HCT116 (cell line): Measurements from ENCODE around the gene URI1. TPM values are rescaled to one million over a fixed set of nuclear protein-coding genes. Genes with fewer than 3 reads are reported as not detected.

ENCODE experiments used
- ATAC-seq: fragments of 200-7000 bp; cut with Tn5 transposase; 2 replicates; pipeline ENCODE4 v1.9.1; 2020; ENCODE audit warnings: mild to moderate bottlenecking, moderate library complexity
- BruUV-seq: library from RNA; stranded (reverse); fragments of 400-500 nt; replicated peaks from 2 replicates; lab custom pipeline; 2021; lab: Mats Ljungman, UMichigan
- CTCF ChIA-PET: fragments of 300-600 bp; sonication (Branson Sonifier 250); formaldehyde crosslinking; loops from one replicate; lab custom pipeline; 2021; ENCODE audit warnings: antibody characterized with exemption; lab: Charles Lee
- POLR2A ChIA-PET: fragments of 300-600, 350-600 bp; sonication (Branson Sonifier 250); formaldehyde crosslinking; loops from one replicate; lab custom pipeline; 2021; ENCODE audit warnings: antibody characterized with exemption; lab: Charles Lee
- RAD21 ChIA-PET, 2 experiments: fragments of 300-600 bp; sonication (Branson Sonifier 250); formaldehyde crosslinking; loops; one replicate each; lab custom pipeline; 2023; ENCODE audit warnings: low total read pairs in 2 of 2; ENCODE audit not compliant: uncharacterized antibody in 2 of 2, unreplicated experiment in 2 of 2, low non-redundant PET in 1 of 2; lab: Charles Lee
- DNase-seq: peaks from one replicate; pipeline ENCODE4 v3.0.0-alpha.2; 2010; ENCODE audit warnings: low read depth, low spot score
- H2AFZ ChIP-seq: fragments of 200-600 bp; shearing (Covaris generic), sonication (generic); 2 replicates; pipeline ENCODE4 v1.6.1; 2017; ENCODE audit warnings: low read depth, mixed run types, mixed read lengths, antibody characterized with exemption, low read length; ENCODE audit not compliant: poor library complexity, severe bottlenecking
- H3K27ac ChIP-seq: 2 replicates; pipeline ENCODE4 v1.5.1; 2012; ENCODE audit warnings: low read depth, low read length
- H3K27me3 ChIP-seq: fragments of 200-600 bp; sonication (generic); 2 replicates; pipeline ENCODE4 v1.6.1; 2016; ENCODE audit warnings: mixed run types, low read length, mixed read lengths; ENCODE audit not compliant: insufficient read depth
- H3K36me3 ChIP-seq, 2 experiments: fragments of 200-500 bp in 1 of 2; fragments of 200-600 bp in 1 of 2; sonication (Bioruptor generic) in 1 of 2; sonication (generic) in 1 of 2; 2 replicates each; pipeline versions ENCODE4 v1.5.1 to v1.6.1; 2014 to 2016; ENCODE audit warnings: low read length in 2 of 2, inconsistent platforms in 1 of 2, mixed read lengths in 1 of 2, mixed run types in 1 of 2; ENCODE audit not compliant: insufficient read depth in 2 of 2, control insufficient read depth in 1 of 2
- H3K4me1 ChIP-seq, 2 experiments: fragments of 200-600 bp in 1 of 2; sonication (generic) in 1 of 2; 2 replicates each; pipeline versions ENCODE4 v1.5.1 to v1.6.1; 2012 to 2017; ENCODE audit warnings: low read length in 2 of 2, inconsistent platforms in 1 of 2, mild to moderate bottlenecking in 1 of 2, mixed read lengths in 1 of 2, mixed run types in 1 of 2, moderate library complexity in 1 of 2; ENCODE audit not compliant: insufficient read depth in 2 of 2, control insufficient read depth in 1 of 2
- H3K4me2 ChIP-seq: fragments of 200-600 bp; sonication (generic); 2 replicates; pipeline ENCODE4 v1.6.1; 2017; ENCODE audit warnings: mixed run types, low read length, mixed read lengths
- H3K4me3 ChIP-seq, 2 experiments: fragments of 200-600 bp in 1 of 2; sonication (generic) in 1 of 2; replicated peaks in 1 of 2; 2 replicates each; pipeline ENCODE4 v1.5.1; 2011 to 2016; ENCODE audit warnings: low read length in 2 of 2, control low read depth in 1 of 2, low read depth in 1 of 2, mild to moderate bottlenecking in 1 of 2, mixed read lengths in 1 of 2, mixed run types in 1 of 2
- H3K79me2 ChIP-seq: fragments of 200-600 bp; sonication (generic); 2 replicates; pipeline ENCODE4 v1.6.1; 2017; ENCODE audit warnings: mild to moderate bottlenecking, mixed run types, low read length, moderate library complexity, mixed read lengths; ENCODE audit not compliant: insufficient read depth
- H3K9ac ChIP-seq: fragments of 200-600 bp; sonication (generic); 2 replicates; pipeline ENCODE4 v1.6.1; 2016; ENCODE audit warnings: low read length, mixed read lengths
- H3K9me2 ChIP-seq: fragments of 200-600 bp; sonication (generic), shearing (Covaris generic); 2 replicates; pipeline ENCODE4 v1.6.1; 2017; ENCODE audit warnings: mixed run types, mild to moderate bottlenecking, moderate library complexity; ENCODE audit not compliant: insufficient read depth
- H3K9me3 ChIP-seq, 2 experiments: fragments of 200-500 bp in 1 of 2; fragments of 200-600 bp in 1 of 2; sonication (Bioruptor generic) in 1 of 2; sonication (generic) in 1 of 2; 2 replicates each; pipeline ENCODE4 v1.6.1; 2014 to 2017; ENCODE audit warnings: low read length in 2 of 2, mixed read lengths in 2 of 2, inconsistent platforms in 1 of 2, low read depth in 1 of 2, mild to moderate bottlenecking in 1 of 2, mixed run types in 1 of 2, moderate library complexity in 1 of 2; ENCODE audit not compliant: control insufficient read depth in 1 of 2, insufficient read depth in 1 of 2
- H4K20me1 ChIP-seq: fragments of 200-600 bp; sonication (generic), shearing (Covaris generic); 2 replicates; pipeline ENCODE4 v1.6.1; 2017; ENCODE audit warnings: mixed run types, mild to moderate bottlenecking, moderate library complexity; ENCODE audit not compliant: insufficient read depth
- CBX3 ChIP-seq: IDR thresholded peaks from 2 replicates; pipeline ENCODE4 v1.6.1; 2012; ENCODE audit warnings: low read depth
- CEBPB ChIP-seq: IDR thresholded peaks from 2 replicates; pipeline ENCODE4 v1.6.1; 2012; ENCODE audit warnings: low read depth
- EGR1 ChIP-seq: IDR thresholded peaks from 2 replicates; pipeline ENCODE4 v1.6.1; 2012; ENCODE audit warnings: low read depth
- ELF1 ChIP-seq: IDR thresholded peaks from 2 replicates; pipeline ENCODE4 v1.6.1; 2012; ENCODE audit warnings: low read depth, borderline replicate concordance
- EZH2 ChIP-seq: fragments of 200-600 bp; sonication (generic); IDR thresholded peaks from 2 replicates; pipeline ENCODE4 v1.6.1; 2017; ENCODE audit warnings: antibody characterized with exemption, mixed run types
- EZH2phosphoT487 ChIP-seq: fragments of 200-600 bp; IDR thresholded peaks from 2 replicates; pipeline ENCODE4 v1.6.1; 2018; ENCODE audit warnings: antibody characterized with exemption, borderline replicate concordance
- FOSL1 ChIP-seq: IDR thresholded peaks from 2 replicates; pipeline ENCODE4 v1.6.1; 2012; ENCODE audit warnings: low read depth
- JUND ChIP-seq: IDR thresholded peaks from 2 replicates; pipeline ENCODE4 v1.6.1; 2012
- POLR2AphosphoS5 ChIP-seq: IDR thresholded peaks from 2 replicates; pipeline ENCODE4 v1.6.1; 2011; ENCODE audit warnings: mild to moderate bottlenecking, low read depth, low read length, moderate library complexity
- SIN3A ChIP-seq: IDR thresholded peaks from 2 replicates; pipeline ENCODE4 v1.6.1; 2012; ENCODE audit warnings: low read depth
- SP1 ChIP-seq: IDR thresholded peaks from 2 replicates; pipeline ENCODE4 v1.6.1; 2012; ENCODE audit warnings: low read depth
- SRF ChIP-seq: IDR thresholded peaks from 2 replicates; pipeline ENCODE4 v1.6.1; 2012; ENCODE audit warnings: low read depth
- YY1 ChIP-seq: IDR thresholded peaks from 2 replicates; pipeline ENCODE4 v1.6.1; 2011; ENCODE audit warnings: low read length, low read depth, moderate library complexity, mild to moderate bottlenecking; ENCODE audit not compliant: insufficient replicate concordance; ENCODE audit errors: extremely low read depth
- ZFX ChIP-seq: fragments of 450-650 bp; IDR thresholded peaks from 2 replicates; pipeline ENCODE4 v1.6.1; 2017
- ZNF274 ChIP-seq: fragments of 200-500 bp; sonication (Bioruptor generic); IDR thresholded peaks from 2 replicates; pipeline ENCODE4 v1.6.1; 2014; ENCODE audit warnings: mild to moderate bottlenecking, low read depth, low read length, inconsistent platforms
- intact Hi-C: fragments of 100-400 bp; cut with micrococcal nuclease; formaldehyde crosslinking; loops from 2 replicates; pipeline ENCODE4 v1.10.0; 2022
- total RNA-seq: library from RNA; stranded (reverse); gene quantifications from one replicate; pipeline ENCODE4 v1.2.1, GENCODE V29; 2021; ENCODE audit not compliant: unreplicated experiment
- TF ChIP-seq, protein P1 (sequence below): IDR thresholded peaks from 2 replicates; pipeline ENCODE4 v1.6.1; 2012
- TF ChIP-seq, protein P2 (sequence below): IDR thresholded peaks from 2 replicates; pipeline ENCODE4 v1.6.1; 2012; ENCODE audit warnings: low read depth
- TF ChIP-seq, protein P3 (sequence below), 3 experiments: fragments of 200-600 bp in 1 of 3; sonication (generic) in 1 of 3; IDR thresholded peaks in 2 of 3; conservative IDR thresholded peaks in 1 of 3; 2 replicates each; pipeline ENCODE4 v1.5.1; 2012 to 2017; ENCODE audit warnings: low read depth in 2 of 3, low read length in 2 of 3, antibody characterized with exemption in 1 of 3, borderline replicate concordance in 1 of 3, control low read depth in 1 of 3, mild to moderate bottlenecking in 1 of 3, mixed read lengths in 1 of 3, mixed run types in 1 of 3, moderate library complexity in 1 of 3; ENCODE audit not compliant: insufficient read depth in 1 of 3
- TF ChIP-seq, protein P4 (sequence below): IDR thresholded peaks from 2 replicates; pipeline ENCODE4 v1.6.1; 2011; ENCODE audit warnings: mild to moderate bottlenecking, low read length, moderate library complexity; ENCODE audit not compliant: insufficient replicate concordance; ENCODE audit errors: extremely low read depth

URI1 gene
- total RNA-seq, 1 experiment from 2014 or later, result 51.4 TPM

DNA sequence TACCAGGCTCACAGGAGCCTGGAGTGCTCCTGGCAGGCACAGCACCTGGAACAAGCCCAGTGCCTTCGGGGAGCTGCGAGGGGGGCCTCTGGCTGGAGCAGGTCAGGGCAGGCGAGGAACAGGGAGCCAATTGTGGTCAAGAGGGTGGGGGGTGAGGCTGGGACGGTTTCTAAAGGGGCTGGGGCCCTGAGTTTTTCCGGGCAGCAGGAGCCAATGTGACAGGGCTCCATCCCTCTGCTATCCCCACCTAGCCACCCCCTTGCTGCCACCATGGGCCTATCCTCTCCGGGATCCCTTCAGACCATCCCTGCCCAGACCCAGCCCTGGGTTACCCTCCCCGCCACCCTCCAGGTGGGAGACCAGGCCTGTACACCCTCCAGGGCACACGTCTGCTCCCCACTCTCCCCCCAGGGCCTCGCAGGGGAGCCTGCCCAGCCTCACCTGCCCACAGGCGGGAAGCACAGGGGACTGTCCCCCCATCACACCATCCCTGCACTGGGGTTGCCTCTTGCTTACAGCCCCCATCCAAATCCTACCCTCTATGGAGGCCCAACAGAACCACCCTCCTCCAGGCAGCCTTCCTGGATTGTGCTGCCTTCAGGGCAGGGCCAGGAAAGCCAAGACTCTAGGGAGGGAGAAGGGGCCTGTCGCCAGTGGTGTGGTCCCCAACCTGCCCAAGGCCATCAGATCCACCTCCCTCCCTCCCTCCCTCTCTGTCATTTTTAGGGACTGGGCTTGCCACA lies 121.0 kb downstream of the URI1 start:
- no peak overlapping the region for H2AFZ ChIP-seq
- ATAC-seq, result no peak
- no peaks in the 10 kb centered on the region for H3K4me1 ChIP-seq
- ChIA-PET RAD21 (no interaction called here), CTCF (no interaction called here), POLR2A (no interaction called here)
- TF ChIP-seq JUND, result no peak
- no peak for TF ChIP-seq POLR2AphosphoS5
- TF ChIP-seq, protein P1, sequence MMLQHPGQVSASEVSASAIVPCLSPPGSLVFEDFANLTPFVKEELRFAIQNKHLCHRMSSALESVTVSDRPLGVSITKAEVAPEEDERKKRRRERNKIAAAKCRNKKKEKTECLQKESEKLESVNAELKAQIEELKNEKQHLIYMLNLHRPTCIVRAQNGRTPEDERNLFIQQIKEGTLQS, result no peak
- no peak for TF ChIP-seq EZH2
- TF ChIP-seq SP1, result no peak
- no peak for TF ChIP-seq FOSL1
- no peak for TF ChIP-seq CEBPB
- no peak for TF ChIP-seq ELF1
- TF ChIP-seq, protein P2, sequence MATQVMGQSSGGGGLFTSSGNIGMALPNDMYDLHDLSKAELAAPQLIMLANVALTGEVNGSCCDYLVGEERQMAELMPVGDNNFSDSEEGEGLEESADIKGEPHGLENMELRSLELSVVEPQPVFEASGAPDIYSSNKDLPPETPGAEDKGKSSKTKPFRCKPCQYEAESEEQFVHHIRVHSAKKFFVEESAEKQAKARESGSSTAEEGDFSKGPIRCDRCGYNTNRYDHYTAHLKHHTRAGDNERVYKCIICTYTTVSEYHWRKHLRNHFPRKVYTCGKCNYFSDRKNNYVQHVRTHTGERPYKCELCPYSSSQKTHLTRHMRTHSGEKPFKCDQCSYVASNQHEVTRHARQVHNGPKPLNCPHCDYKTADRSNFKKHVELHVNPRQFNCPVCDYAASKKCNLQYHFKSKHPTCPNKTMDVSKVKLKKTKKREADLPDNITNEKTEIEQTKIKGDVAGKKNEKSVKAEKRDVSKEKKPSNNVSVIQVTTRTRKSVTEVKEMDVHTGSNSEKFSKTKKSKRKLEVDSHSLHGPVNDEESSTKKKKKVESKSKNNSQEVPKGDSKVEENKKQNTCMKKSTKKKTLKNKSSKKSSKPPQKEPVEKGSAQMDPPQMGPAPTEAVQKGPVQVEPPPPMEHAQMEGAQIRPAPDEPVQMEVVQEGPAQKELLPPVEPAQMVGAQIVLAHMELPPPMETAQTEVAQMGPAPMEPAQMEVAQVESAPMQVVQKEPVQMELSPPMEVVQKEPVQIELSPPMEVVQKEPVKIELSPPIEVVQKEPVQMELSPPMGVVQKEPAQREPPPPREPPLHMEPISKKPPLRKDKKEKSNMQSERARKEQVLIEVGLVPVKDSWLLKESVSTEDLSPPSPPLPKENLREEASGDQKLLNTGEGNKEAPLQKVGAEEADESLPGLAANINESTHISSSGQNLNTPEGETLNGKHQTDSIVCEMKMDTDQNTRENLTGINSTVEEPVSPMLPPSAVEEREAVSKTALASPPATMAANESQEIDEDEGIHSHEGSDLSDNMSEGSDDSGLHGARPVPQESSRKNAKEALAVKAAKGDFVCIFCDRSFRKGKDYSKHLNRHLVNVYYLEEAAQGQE, result no peak
- TF ChIP-seq, protein P3, sequence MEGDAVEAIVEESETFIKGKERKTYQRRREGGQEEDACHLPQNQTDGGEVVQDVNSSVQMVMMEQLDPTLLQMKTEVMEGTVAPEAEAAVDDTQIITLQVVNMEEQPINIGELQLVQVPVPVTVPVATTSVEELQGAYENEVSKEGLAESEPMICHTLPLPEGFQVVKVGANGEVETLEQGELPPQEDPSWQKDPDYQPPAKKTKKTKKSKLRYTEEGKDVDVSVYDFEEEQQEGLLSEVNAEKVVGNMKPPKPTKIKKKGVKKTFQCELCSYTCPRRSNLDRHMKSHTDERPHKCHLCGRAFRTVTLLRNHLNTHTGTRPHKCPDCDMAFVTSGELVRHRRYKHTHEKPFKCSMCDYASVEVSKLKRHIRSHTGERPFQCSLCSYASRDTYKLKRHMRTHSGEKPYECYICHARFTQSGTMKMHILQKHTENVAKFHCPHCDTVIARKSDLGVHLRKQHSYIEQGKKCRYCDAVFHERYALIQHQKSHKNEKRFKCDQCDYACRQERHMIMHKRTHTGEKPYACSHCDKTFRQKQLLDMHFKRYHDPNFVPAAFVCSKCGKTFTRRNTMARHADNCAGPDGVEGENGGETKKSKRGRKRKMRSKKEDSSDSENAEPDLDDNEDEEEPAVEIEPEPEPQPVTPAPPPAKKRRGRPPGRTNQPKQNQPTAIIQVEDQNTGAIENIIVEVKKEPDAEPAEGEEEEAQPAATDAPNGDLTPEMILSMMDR (IDR thresholded peaks at IDR 0.05 in 2 of 3, conservative IDR thresholded peaks at IDR 0.05 in 1 of 3; ENCODE audit: borderline replicate concordance in 1 of 3, insufficient read depth in 1 of 3, low read depth in 2 of 3, low read length in 2 of 3), result no peak
- no peak for TF ChIP-seq YY1
- no peak for TF ChIP-seq EGR1
- no peak for TF ChIP-seq ZFX
- TF ChIP-seq, protein P4, sequence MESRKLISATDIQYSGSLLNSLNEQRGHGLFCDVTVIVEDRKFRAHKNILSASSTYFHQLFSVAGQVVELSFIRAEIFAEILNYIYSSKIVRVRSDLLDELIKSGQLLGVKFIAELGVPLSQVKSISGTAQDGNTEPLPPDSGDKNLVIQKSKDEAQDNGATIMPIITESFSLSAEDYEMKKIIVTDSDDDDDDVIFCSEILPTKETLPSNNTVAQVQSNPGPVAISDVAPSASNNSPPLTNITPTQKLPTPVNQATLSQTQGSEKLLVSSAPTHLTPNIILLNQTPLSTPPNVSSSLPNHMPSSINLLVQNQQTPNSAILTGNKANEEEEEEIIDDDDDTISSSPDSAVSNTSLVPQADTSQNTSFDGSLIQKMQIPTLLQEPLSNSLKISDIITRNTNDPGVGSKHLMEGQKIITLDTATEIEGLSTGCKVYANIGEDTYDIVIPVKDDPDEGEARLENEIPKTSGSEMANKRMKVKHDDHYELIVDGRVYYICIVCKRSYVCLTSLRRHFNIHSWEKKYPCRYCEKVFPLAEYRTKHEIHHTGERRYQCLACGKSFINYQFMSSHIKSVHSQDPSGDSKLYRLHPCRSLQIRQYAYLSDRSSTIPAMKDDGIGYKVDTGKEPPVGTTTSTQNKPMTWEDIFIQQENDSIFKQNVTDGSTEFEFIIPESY, result no peak
- TF ChIP-seq CBX3, result no peak
- no peak for TF ChIP-seq SIN3A
- no peak for TF ChIP-seq SRF
- no peak for TF ChIP-seq EZH2phosphoT487
- no peak for TF ChIP-seq ZNF274
- no peak overlapping the region for H3K4me2 ChIP-seq
- H3K9me3 ChIP-seq, result no peaks in the 10 kb centered on the region
- H3K36me3 ChIP-seq, result no peaks in the 10 kb centered on the region
- H3K9ac ChIP-seq, result no peak overlapping the region
- BruUV-seq, result no TSS peak
- H4K20me1 ChIP-seq, result no peaks in the 10 kb centered on the region
- intact Hi-C loops, result no loop called here
- H3K79me2 ChIP-seq, result no peaks in the 10 kb centered on the region
- H3K27ac ChIP-seq, result no peak overlapping the region
- no peaks in the 10 kb centered on the region for H3K9me2 ChIP-seq
- no peak overlapping the region for H3K4me3 ChIP-seq
- H3K27me3 ChIP-seq, result peaks cover 6% of the 10 kb centered on the region; the same call in 1 of the 2 replicates
- DNase-seq, result no peak
